GM12878 (cell line): Measurements from ENCODE around the gene PAQR5. TPM values are rescaled to one million over a fixed set of nuclear protein-coding genes. Genes with fewer than 3 reads are reported as not detected.

ENCODE experiments used
- BCLAF1 ChIP-seq: fragments of 450-650 bp; IDR thresholded peaks from 2 replicates; pipeline ENCODE4 v1.6.1; 2017; ENCODE audit warnings: antibody characterized with exemption, mild to moderate bottlenecking, moderate library complexity
- BHLHE40 ChIP-seq, 2 experiments: fragments of 450-650 bp in 1 of 2; IDR thresholded peaks; 2 replicates each; pipeline ENCODE4 v1.6.1; 2011 to 2017; ENCODE audit warnings: low read depth in 2 of 2, borderline replicate concordance in 1 of 2, improper control_type of control experiment in 1 of 2, low read length in 1 of 2, mild to moderate bottlenecking in 1 of 2
- CBX3 ChIP-seq: fragments of 200-600 bp; sonication (generic); IDR thresholded peaks from 2 replicates; pipeline ENCODE4 v1.6.1; 2016; ENCODE audit warnings: low read depth, borderline replicate concordance
- CEBPB ChIP-seq, 2 experiments: fragments of 150-350 bp in 1 of 2; IDR thresholded peaks; 2 replicates each; pipeline ENCODE4 v1.6.1; 2012 to 2014; ENCODE audit warnings: low read depth in 2 of 2, low read length in 2 of 2, borderline replicate concordance in 1 of 2, inconsistent platforms in 1 of 2
- CEBPZ ChIP-seq: fragments of 150-350 bp; IDR thresholded peaks from 2 replicates; pipeline ENCODE4 v1.6.1; 2016; ENCODE audit warnings: low read depth, low read length
- CTCF ChIP-seq, 3 experiments: IDR thresholded peaks in 2 of 3; conservative IDR thresholded peaks in 1 of 3; 2 replicates each; pipeline ENCODE4 v1.5.1; 2011; ENCODE audit warnings: low read depth in 3 of 3, low read length in 3 of 3, mild to moderate bottlenecking in 3 of 3, control low read depth in 2 of 3, moderate library complexity in 2 of 3, inconsistent platforms in 1 of 3, mixed read lengths in 1 of 3; ENCODE audit not compliant: control insufficient read depth in 2 of 3, insufficient read depth in 1 of 3; ENCODE audit errors: extremely low read depth in 1 of 3
- IKZF1 ChIP-seq: fragments of 450-650 bp; conservative IDR thresholded peaks from 2 replicates; pipeline ENCODE4 v1.6.1; 2017; ENCODE audit warnings: antibody characterized with exemption, mild to moderate bottlenecking
- LARP7 ChIP-seq: fragments of 450-650 bp; IDR thresholded peaks from 2 replicates; pipeline ENCODE4 v1.6.1; 2017; ENCODE audit warnings: mild to moderate bottlenecking
- NBN ChIP-seq: fragments of 450-650 bp; IDR thresholded peaks from 2 replicates; pipeline ENCODE4 v1.6.1; 2016
- NR2F1 ChIP-seq: fragments of 450-650 bp; conservative IDR thresholded peaks from 2 replicates; pipeline ENCODE4 v1.6.1; 2017; ENCODE audit warnings: mild to moderate bottlenecking
- POLR2A ChIP-seq: IDR thresholded peaks from 2 replicates; pipeline ENCODE4 v1.6.1; 2011; ENCODE audit warnings: low read depth, mild to moderate bottlenecking, low read length
- RUNX3 ChIP-seq: IDR thresholded peaks from 2 replicates; pipeline ENCODE4 v1.6.1; 2012; ENCODE audit warnings: low read length, inconsistent platforms
- STAT1 ChIP-seq: fragments of 450-650 bp; conservative IDR thresholded peaks from 2 replicates; pipeline ENCODE4 v1.6.1; 2014; ENCODE audit warnings: antibody characterized with exemption, mild to moderate bottlenecking
- TARDBP ChIP-seq: IDR thresholded peaks from 2 replicates; pipeline ENCODE4 v1.6.1; 2016; ENCODE audit warnings: borderline replicate concordance
- ZBED1 ChIP-seq: IDR thresholded peaks from 2 replicates; pipeline ENCODE4 v1.6.1; 2016; ENCODE audit warnings: borderline replicate concordance
- polyA plus RNA-seq, 11 experiments: library from polyadenylated mRNA; depleted of rRNA in 4 of 11; unstranded in 6 of 11; stranded (reverse) in 5 of 11; fragments of >200 nt; fragmentation: Nextera tagmentation in 4 of 11; fragmentation: Illumina TruSeq in 1 of 11; extraction: Ambion mirVana in 4 of 11; extraction: Trizol in 1 of 11; gene quantifications; 1 replicate in 1 of 11; 2 replicates in 10 of 11; pipeline versions ENCODE4 v1.2.1 to v1.2.3, GENCODE V29; 2011 to 2016; ENCODE audit warnings: inconsistent platforms in 2 of 11, missing spikeins in 2 of 11, low read depth in 1 of 11
- total RNA-seq, 4 experiments: library from RNA; depleted of rRNA in 3 of 4; stranded (reverse); fragments of >200 nt in 3 of 4; fragmentation: Illumina TruSeq in 1 of 4; extraction: Trizol in 1 of 4; gene quantifications; 2 replicates each; pipeline versions ENCODE4 v1.2.1 to v1.2.3, GENCODE V29; 2013 to 2021
- TF ChIP-seq, protein P1 (sequence below): IDR thresholded peaks from 2 replicates; pipeline ENCODE4 v1.6.1; 2012; ENCODE audit warnings: low read depth, low read length, improper control_type of control experiment
- TF ChIP-seq, protein P2 (sequence below): fragments of 450-650 bp; IDR thresholded peaks from 2 replicates; pipeline ENCODE4 v1.6.1; 2016; ENCODE audit warnings: mild to moderate bottlenecking, moderate library complexity, borderline replicate concordance

The PAQR5 gene
- total and polyA plus RNA-seq, 10 of the 15 experiments (the other 5 are each of a cell fraction or from before 2014, with no cell fraction given) = 0.02 to 0.03 TPM; not detected in 8

GRCh38 chr15:69394556-69395282, 96.0 kb downstream of the PAQR5 start (continued):
- TF ChIP-seq CEBPZ (no peak), LARP7 (no peak), NR2F1 (no peak), TARDBP (no peak), CEBPB (IDR thresholded peaks at IDR 0.05; ENCODE audit: borderline replicate concordance in 1 of 2, low read depth in 2 of 2, low read length in 2 of 2) (no peak), BHLHE40 (IDR thresholded peaks at IDR 0.05; ENCODE audit: borderline replicate concordance in 1 of 2, low read depth in 2 of 2, low read length in 1 of 2) (peak; percentile 79 to 89), STAT1 (0 out of 2 replicates have a peak, but pooled peaks have one; percentile 43), RUNX3 (peak; percentile 62), CTCF (IDR thresholded peaks at IDR 0.05 in 2 of 3, conservative IDR thresholded peaks at IDR 0.05 in 1 of 3; ENCODE audit: control insufficient read depth in 2 of 3, extremely low read depth in 1 of 3, insufficient read depth in 1 of 3, low read depth in 3 of 3, low read length in 3 of 3) (peak; percentile 85 to 93 (median 85)), IKZF1 (no peak), ZBED1 (no peak), NBN (no peak), POLR2A (no peak), BCLAF1 (no peak), CBX3 (no peak)
- TF ChIP-seq, protein P1, sequence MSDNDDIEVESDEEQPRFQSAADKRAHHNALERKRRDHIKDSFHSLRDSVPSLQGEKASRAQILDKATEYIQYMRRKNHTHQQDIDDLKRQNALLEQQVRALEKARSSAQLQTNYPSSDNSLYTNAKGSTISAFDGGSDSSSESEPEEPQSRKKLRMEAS = peak; percentile 28; the same call in 1 of the 2 replicates
- TF ChIP-seq, protein P2, sequence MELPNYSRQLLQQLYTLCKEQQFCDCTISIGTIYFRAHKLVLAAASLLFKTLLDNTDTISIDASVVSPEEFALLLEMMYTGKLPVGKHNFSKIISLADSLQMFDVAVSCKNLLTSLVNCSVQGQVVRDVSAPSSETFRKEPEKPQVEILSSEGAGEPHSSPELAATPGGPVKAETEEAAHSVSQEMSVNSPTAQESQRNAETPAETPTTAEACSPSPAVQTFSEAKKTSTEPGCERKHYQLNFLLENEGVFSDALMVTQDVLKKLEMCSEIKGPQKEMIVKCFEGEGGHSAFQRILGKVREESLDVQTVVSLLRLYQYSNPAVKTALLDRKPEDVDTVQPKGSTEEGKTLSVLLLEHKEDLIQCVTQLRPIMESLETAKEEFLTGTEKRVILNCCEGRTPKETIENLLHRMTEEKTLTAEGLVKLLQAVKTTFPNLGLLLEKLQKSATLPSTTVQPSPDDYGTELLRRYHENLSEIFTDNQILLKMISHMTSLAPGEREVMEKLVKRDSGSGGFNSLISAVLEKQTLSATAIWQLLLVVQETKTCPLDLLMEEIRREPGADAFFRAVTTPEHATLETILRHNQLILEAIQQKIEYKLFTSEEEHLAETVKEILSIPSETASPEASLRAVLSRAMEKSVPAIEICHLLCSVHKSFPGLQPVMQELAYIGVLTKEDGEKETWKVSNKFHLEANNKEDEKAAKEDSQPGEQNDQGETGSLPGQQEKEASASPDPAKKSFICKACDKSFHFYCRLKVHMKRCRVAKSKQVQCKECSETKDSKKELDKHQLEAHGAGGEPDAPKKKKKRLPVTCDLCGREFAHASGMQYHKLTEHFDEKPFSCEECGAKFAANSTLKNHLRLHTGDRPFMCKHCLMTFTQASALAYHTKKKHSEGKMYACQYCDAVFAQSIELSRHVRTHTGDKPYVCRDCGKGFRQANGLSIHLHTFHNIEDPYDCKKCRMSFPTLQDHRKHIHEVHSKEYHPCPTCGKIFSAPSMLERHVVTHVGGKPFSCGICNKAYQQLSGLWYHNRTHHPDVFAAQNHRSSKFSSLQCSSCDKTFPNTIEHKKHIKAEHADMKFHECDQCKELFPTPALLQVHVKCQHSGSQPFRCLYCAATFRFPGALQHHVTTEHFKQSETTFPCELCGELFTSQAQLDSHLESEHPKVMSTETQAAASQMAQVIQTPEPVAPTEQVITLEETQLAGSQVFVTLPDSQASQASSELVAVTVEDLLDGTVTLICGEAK = no peak
